A549 treated with GW870086 at 1 μM for 4 hours (cell line): ENCODE data around the gene RALB. TPM values are rescaled to one million over a fixed set of nuclear protein-coding genes. Genes with fewer than 3 reads are reported as not detected.

Experiments
- total RNA-seq: library from RNA; stranded (reverse); fragments of 200-300 nt; extraction: Qiagen RNA extraction; gene quantifications from 5 replicates; pipeline ENCODE4 v1.2.3, GENCODE V29; 2022; ENCODE audit warnings: low read depth

RALB gene, protein sequence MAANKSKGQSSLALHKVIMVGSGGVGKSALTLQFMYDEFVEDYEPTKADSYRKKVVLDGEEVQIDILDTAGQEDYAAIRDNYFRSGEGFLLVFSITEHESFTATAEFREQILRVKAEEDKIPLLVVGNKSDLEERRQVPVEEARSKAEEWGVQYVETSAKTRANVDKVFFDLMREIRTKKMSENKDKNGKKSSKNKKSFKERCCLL
- 57.9 to 75.3 TPM (median 71.1 TPM) in 5 replicates for total RNA-seq

GRCh38 chr2:120252225-120253020 is at the start of gene RALB:
Gene RALB, plus strand, starts transcription at chr2:120252852. Its CDS starts 25,813 bp downstream, at chr2:120278665.

GRCh38 chr2:120223034-120223912 is 29.4 kb upstream of the RALB start, which contains the start of gene TMEM185B:
Gene TMEM185B, minus strand, starts transcription at chr2:120223400. Its CDS starts 424 bp downstream, at chr2:120222976.

Other genes with a start within 250 kb of the RALB start
- gene EPB41L5, start 239.8 kb upstream of the RALB start, total RNA-seq: 3.3 to 5.8 TPM (median 4.8 TPM) in 5 replicates
- 43.5 to 48.5 TPM (median 47.0 TPM) in 5 replicates for gene TMEM185B, start 29.5 kb upstream of the RALB start, total RNA-seq
- gene INHBB, start 93.3 kb downstream of the RALB start, total RNA-seq: 20.3 to 31.5 TPM (median 23.1 TPM) in 5 replicates